Muscle layer of duodenum (tissue), 2 donors: Measurements from ENCODE around the gene PCDHGA6.
"Not testable (repeated sequence)": the region's sequence is repeated elsewhere in the genome, so short reads cannot be mapped to it uniquely, and the experiment has no call there.

Experiments used
- H3K27ac ChIP-seq: one replicate; pipeline ENCODE4 v1.7.0; 2013; ENCODE audit warnings: mild to moderate bottlenecking, low read length
- H3K27me3 ChIP-seq: one replicate; pipeline ENCODE4 v1.7.0; 2013; ENCODE audit warnings: low read depth, mild to moderate bottlenecking, control low read depth, low read length
- H3K36me3 ChIP-seq, 2 donors: one replicate each; pipeline ENCODE4 v1.7.0; 2013; ENCODE audit warnings: low read length in 2 of 2, control low read depth in 1 of 2, mild to moderate bottlenecking in 1 of 2; ENCODE audit not compliant: insufficient read depth in 2 of 2, control insufficient read depth in 1 of 2
- H3K4me1 ChIP-seq, 2 donors: one replicate each; pipeline ENCODE4 v1.7.0; 2013; ENCODE audit warnings: low read length in 2 of 2, mild to moderate bottlenecking in 2 of 2, control low read depth in 1 of 2, moderate library complexity in 1 of 2; ENCODE audit not compliant: insufficient read depth in 2 of 2, control insufficient read depth in 1 of 2
- H3K4me3 ChIP-seq, 2 donors: one replicate each; pipeline ENCODE4 v1.7.0; 2013; ENCODE audit warnings: low read length in 2 of 2, low read depth in 1 of 2, mild to moderate bottlenecking in 1 of 2
- H3K9me3 ChIP-seq, 2 donors: one replicate each; pipeline ENCODE4 v1.7.0; 2013; ENCODE audit warnings: low read length in 2 of 2, control low read depth in 1 of 2, mild to moderate bottlenecking in 1 of 2; ENCODE audit not compliant: control insufficient read depth in 1 of 2
- donor health status: healthy.

The PCDHGA6 gene

GRCh38 chr5:141373673-141374317 is at the start of gene PCDHGA6:
Gene PCDHGA6, plus strand, starts transcription at chr5:141373891. Its CDS starts 193 bp downstream, at chr5:141374084.
- Histone ChIP-seq H3K4me1 (no peaks in the 10 kb centered on the region), H3K27me3 (no peaks in the 10 kb centered on the region), H3K27ac (no peak within 1 kb of the TSS), H3K9me3 (peaks cover 45 to 81% of the 10 kb centered on the region in 2 donors), H3K4me3 (peak within 1 kb of the TSS; percentile 34 to 75), H3K36me3 (peaks cover 0 to 32% of the 10 kb centered on the region in 2 donors)

GRCh38 chr5:141326088-141326854 is 47.4 kb upstream of the PCDHGA6 start:
- Histone ChIP-seq H3K36me3 (peaks cover 0 to 3% of the 10 kb centered on the region in 2 donors), H3K4me3 (peak overlapping the region; percentile 57 to 60), H3K9me3 (peaks cover 42 to 53% of the 10 kb centered on the region in 2 donors), H3K27me3 (no peaks in the 10 kb centered on the region), H3K27ac (peak overlapping the region; percentile 41), H3K4me1 (no peaks in the 10 kb centered on the region)

- Histone ChIP-seq H3K36me3 (peaks cover 0 to 3% of the 10 kb centered on the region in 2 donors), H3K27ac (no peak overlapping the region), H3K9me3 (peaks cover 37 to 65% of the 10 kb centered on the region in 2 donors), H3K4me3 (peak overlapping the region in 1 of 2 donors; percentile 54), H3K4me1 (no peaks in the 10 kb centered on the region), H3K27me3 (no peaks in the 10 kb centered on the region)
Measured at GRCh38 chr5:141328231-141328630, 45.5 kb upstream of the PCDHGA6 start.

- Histone ChIP-seq H3K4me1 (no peaks in the 10 kb centered on the region), H3K36me3 (peaks cover 0 to 3% of the 10 kb centered on the region in 2 donors), H3K4me3 (peak within 1 kb of the TSS in 1 of 2 donors; percentile 54), H3K9me3 (peaks cover 50 to 67% of the 10 kb centered on the region in 2 donors), H3K27me3 (no peaks in the 10 kb centered on the region), H3K27ac (no peak within 1 kb of the TSS)
Measured at GRCh38 chr5:141330299-141331080, 43.2 kb upstream of the PCDHGA6 start, which contains the start of gene PCDHGA1. Gene PCDHGA1, plus strand, starts transcription at chr5:141330514.

- H3K9me3 ChIP-seq: peaks cover 40 to 75% of the 10 kb centered on the region in 2 donors
- H3K4me3 ChIP-seq: peak overlapping the region in 1 of 2 donors; percentile 54
- H3K27me3 ChIP-seq, H3K27ac ChIP-seq, H3K36me3 ChIP-seq, H3K4me1 ChIP-seq: not testable (repeated sequence)
Measured at GRCh38 chr5:141332571-141332970, 41.1 kb upstream of the PCDHGA6 start.

- no peaks in the 10 kb centered on the region for H3K27me3 ChIP-seq
- no peak within 1 kb of the TSS for H3K27ac ChIP-seq
- H3K4me3 ChIP-seq: peak within 1 kb of the TSS; percentile 31 to 63
- peaks cover 44 to 74% of the 10 kb centered on the region in 2 donors for H3K9me3 ChIP-seq
- H3K36me3 ChIP-seq: peaks cover 0 to 4% of the 10 kb centered on the region in 2 donors
- no peaks in the 10 kb centered on the region for H3K4me1 ChIP-seq
Measured at GRCh38 chr5:141338538-141339306, 35.0 kb upstream of the PCDHGA6 start, which contains the start of gene PCDHGA2. Gene PCDHGA2, plus strand, starts transcription at chr5:141338760.

- H3K27ac ChIP-seq, H3K36me3 ChIP-seq, H3K27me3 ChIP-seq, H3K4me1 ChIP-seq: not testable (repeated sequence)
- peaks cover 49 to 84% of the 10 kb centered on the region in 2 donors for H3K9me3 ChIP-seq
- H3K4me3 ChIP-seq: peak overlapping the region in 1 of 2 donors; percentile 63
Measured at GRCh38 chr5:141340781-141341354, 32.8 kb upstream of the PCDHGA6 start.

- H3K36me3 ChIP-seq: peaks cover 0 to 4% of the 10 kb centered on the region in 2 donors
- peaks cover 50 to 88% of the 10 kb centered on the region in 2 donors for H3K9me3 ChIP-seq
- no peak overlapping the region for H3K27ac ChIP-seq
- H3K4me1 ChIP-seq: no peaks in the 10 kb centered on the region
- peak overlapping the region; percentile 8 to 23 for H3K4me3 ChIP-seq
- no peaks in the 10 kb centered on the region for H3K27me3 ChIP-seq
Measured at GRCh38 chr5:141342773-141343172, 30.9 kb upstream of the PCDHGA6 start.

GRCh38 chr5:141343242-141343952 is 30.3 kb upstream of the PCDHGA6 start, which contains the start of gene PCDHGA3:
Gene PCDHGA3, plus strand, starts transcription at chr5:141343829. Its CDS starts 205 bp downstream, at chr5:141344034.
- H3K36me3 ChIP-seq: peaks cover 0 to 4% of the 10 kb centered on the region in 2 donors
- H3K4me1 ChIP-seq: no peaks in the 10 kb centered on the region
- no peaks in the 10 kb centered on the region for H3K27me3 ChIP-seq
- no peak within 1 kb of the TSS for H3K27ac ChIP-seq
- peak within 1 kb of the TSS; percentile 30 to 57 for H3K4me3 ChIP-seq
- H3K9me3 ChIP-seq: peaks cover 56 to 88% of the 10 kb centered on the region in 2 donors
